NCI-H2196 (cell line): ENCODE data around the gene ZNF296.

Source experiments
- DNase-seq: peaks from one replicate; lab custom pipeline; 2025; ENCODE audit not compliant: unreplicated experiment; lab: John Stamatoyannopoulos, UW

ZNF296 gene

DNA sequence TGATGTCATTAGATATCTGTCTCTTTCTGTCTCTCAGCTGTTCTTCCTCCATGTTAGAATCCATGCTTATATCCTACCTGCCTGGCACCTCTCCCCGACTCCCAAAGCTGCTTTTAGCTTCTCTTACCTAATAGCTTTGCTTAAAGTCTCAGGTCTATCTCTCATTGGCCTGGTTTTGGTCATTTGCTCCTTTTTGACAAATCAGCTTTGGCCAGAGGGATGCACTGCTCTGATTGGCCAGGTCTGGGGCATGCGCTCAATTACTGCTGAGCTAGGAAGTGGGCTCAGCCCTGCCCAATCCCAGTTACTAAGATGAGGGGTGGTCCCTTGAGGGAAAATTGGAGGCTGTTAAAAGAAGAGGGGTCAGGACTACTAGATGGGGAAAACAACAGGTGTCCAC is 48.9 kb downstream of the ZNF296 start:
- DNase-seq: no peak

DNA sequence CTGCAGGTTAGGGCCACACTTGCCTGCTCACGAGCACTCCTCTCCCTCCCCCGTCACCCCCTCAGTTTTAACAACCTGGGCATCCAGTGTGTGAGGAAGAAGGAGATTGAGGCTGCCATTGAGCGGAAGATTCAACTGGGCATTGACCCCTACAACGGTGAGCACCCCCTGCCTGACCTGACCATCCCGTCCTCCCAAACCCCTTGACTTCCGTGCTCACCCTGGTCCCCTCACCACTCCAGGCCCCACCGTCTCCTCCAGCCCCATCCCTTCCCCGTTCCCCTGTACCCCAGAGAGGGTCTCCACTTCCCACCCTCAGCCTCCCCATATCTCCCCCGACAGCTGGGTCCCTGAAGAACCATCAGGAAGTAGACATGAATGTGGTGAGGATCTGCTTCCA is 51.0 kb downstream of the ZNF296 start:
- DNase-seq: no peak

DNA sequence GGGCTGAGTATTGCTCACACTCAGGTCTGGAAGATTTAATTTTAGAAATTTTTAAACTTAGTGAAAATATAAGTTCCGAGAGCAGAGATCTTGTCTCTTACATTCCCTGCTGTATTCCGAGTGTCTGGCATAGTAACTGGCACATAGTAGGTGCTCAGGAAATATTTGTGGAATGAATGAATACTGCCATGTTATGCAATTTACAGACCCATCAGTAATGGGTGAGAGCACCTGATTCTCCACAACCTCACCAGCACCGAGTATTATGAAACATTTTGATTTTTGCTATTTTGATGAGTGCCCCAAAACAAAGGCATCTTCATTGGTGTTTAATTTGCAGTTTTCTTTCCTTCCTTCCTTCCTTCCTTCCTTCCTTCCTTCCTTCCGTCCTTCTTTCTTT is 53.2 kb downstream of the ZNF296 start:
- DNase-seq: no peak

DNA sequence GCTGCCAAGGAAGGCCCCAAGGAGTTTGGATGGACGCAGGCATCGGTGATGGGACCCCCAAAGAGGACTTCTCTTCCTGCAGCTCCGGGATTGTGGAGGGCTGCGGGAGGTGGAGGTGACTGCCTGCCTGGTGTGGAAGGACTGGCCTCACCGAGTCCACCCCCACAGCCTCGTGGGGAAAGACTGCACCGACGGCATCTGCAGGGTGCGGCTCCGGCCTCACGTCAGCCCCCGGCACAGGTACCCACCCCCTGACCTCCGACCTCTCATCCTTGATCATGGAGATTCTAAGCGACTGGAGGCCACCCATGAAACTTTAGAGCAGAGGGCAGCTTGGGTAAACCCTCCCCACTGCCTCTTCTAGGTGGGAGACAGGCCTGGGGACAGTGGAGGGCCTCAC is 54.3 kb downstream of the ZNF296 start:
- no peak for DNase-seq
